HAP-1 (cell line): ENCODE data around the gene ARHGEF37.

Source experiments
- DNase-seq, 2 experiments: peaks; one replicate each; pipeline ENCODE4 v3.0.0-alpha.2; 2016 to 2020; ENCODE audit warnings: low spot score in 2 of 2
- H3K27me3 ChIP-seq: fragments of 250-450 bp; sonication (Bioruptor Pico); 2 replicates; pipeline ENCODE4 v1.5.1; 2020; ENCODE audit warnings: low read depth, mild to moderate bottlenecking, moderate library complexity
- H3K36me3 ChIP-seq: fragments of 250-450 bp; sonication (Bioruptor Pico); replicated peaks from 2 replicates; pipeline ENCODE4 v1.5.1; 2020; ENCODE audit warnings: mild to moderate bottlenecking
- H3K4me1 ChIP-seq: fragments of 250-450 bp; sonication (Bioruptor Pico); 2 replicates; pipeline ENCODE4 v1.5.1; 2020; ENCODE audit warnings: mild to moderate bottlenecking
- H3K4me3 ChIP-seq: fragments of 250-450 bp; sonication (Bioruptor Pico); 2 replicates; pipeline ENCODE4 v1.5.1; 2020; ENCODE audit warnings: mild to moderate bottlenecking, moderate library complexity
- H3K9me3 ChIP-seq: fragments of 250-450 bp; sonication (Bioruptor Pico); 2 replicates; pipeline ENCODE4 v1.5.1; 2020; ENCODE audit warnings: mild to moderate bottlenecking, moderate library complexity
- in situ Hi-C: fragments of 300-500 bp; cut with MboI; formaldehyde crosslinking; loops from 3 replicates; pipeline ENCODE4 v1.14.3; 2020; ENCODE audit warnings: low sequenced_read_pairs, inconsistent platforms, mixed read lengths

ARHGEF37 gene

GRCh38 chr5:149599375-149599774 is 18.1 kb downstream of the ARHGEF37 start:
- no peaks in the 10 kb centered on the region for H3K9me3 ChIP-seq
- in situ Hi-C loops, result no loop called here
- no peaks in the 10 kb centered on the region for H3K27me3 ChIP-seq
- DNase-seq, result no peak
- no peaks in the 10 kb centered on the region for H3K36me3 ChIP-seq
- H3K4me1 ChIP-seq, result no peaks in the 10 kb centered on the region
- no peak overlapping the region for H3K4me3 ChIP-seq

- no peak overlapping the region for H3K4me3 ChIP-seq
- in situ Hi-C loops, result no loop called here
- DNase-seq, result no peak
- no peaks in the 10 kb centered on the region for H3K36me3 ChIP-seq
- no peaks in the 10 kb centered on the region for H3K4me1 ChIP-seq
- H3K9me3 ChIP-seq, result no peaks in the 10 kb centered on the region
- H3K27me3 ChIP-seq, result no peaks in the 10 kb centered on the region
Observed at GRCh38 chr5:149600932-149601331, 19.6 kb downstream of the ARHGEF37 start.

GRCh38 chr5:149603210-149603609 is 21.9 kb downstream of the ARHGEF37 start:
- in situ Hi-C loops, result no loop called here
- no peaks in the 10 kb centered on the region for H3K27me3 ChIP-seq
- H3K4me1 ChIP-seq, result no peaks in the 10 kb centered on the region
- H3K4me3 ChIP-seq, result no peak overlapping the region
- H3K9me3 ChIP-seq, result no peaks in the 10 kb centered on the region
- no peak for DNase-seq
- H3K36me3 ChIP-seq, result no peaks in the 10 kb centered on the region

- Histone ChIP-seq H3K4me1 (no peaks in the 10 kb centered on the region), H3K36me3 (no peaks in the 10 kb centered on the region), H3K4me3 (no peak overlapping the region), H3K9me3 (no peaks in the 10 kb centered on the region), H3K27me3 (no peaks in the 10 kb centered on the region)
- no peak for DNase-seq
- in situ Hi-C loops, result no loop called here
Observed at GRCh38 chr5:149603920-149604319, 22.6 kb downstream of the ARHGEF37 start.

- no peaks in the 10 kb centered on the region for H3K9me3 ChIP-seq
- no peaks in the 10 kb centered on the region for H3K36me3 ChIP-seq
- H3K4me1 ChIP-seq, result no peaks in the 10 kb centered on the region
- no peak for DNase-seq
- no peaks in the 10 kb centered on the region for H3K27me3 ChIP-seq
- H3K4me3 ChIP-seq, result no peak overlapping the region
- in situ Hi-C loops, result no loop called here
Observed at GRCh38 chr5:149604321-149604720, 23.0 kb downstream of the ARHGEF37 start.

GRCh38 chr5:149605354-149605997 is 24.2 kb downstream of the ARHGEF37 start:
- DNase-seq, result no peak
- H3K9me3 ChIP-seq, result no peaks in the 10 kb centered on the region; the same call in 1 of the 2 replicates
- H3K4me1 ChIP-seq, result no peaks in the 10 kb centered on the region
- in situ Hi-C loops, result no loop called here
- H3K27me3 ChIP-seq, result no peaks in the 10 kb centered on the region
- no peaks in the 10 kb centered on the region for H3K36me3 ChIP-seq
- H3K4me3 ChIP-seq, result no peak overlapping the region

- Histone ChIP-seq H3K4me1 (no peaks in the 10 kb centered on the region), H3K4me3 (no peak overlapping the region), H3K27me3 (no peaks in the 10 kb centered on the region), H3K9me3 (no peaks in the 10 kb centered on the region; the same call in 1 of the 2 replicates), H3K36me3 (no peaks in the 10 kb centered on the region)
- in situ Hi-C loops, result no loop called here
- DNase-seq, result no peak
Observed at GRCh38 chr5:149605998-149606724, 24.9 kb downstream of the ARHGEF37 start.

GRCh38 chr5:149608936-149609545 is 27.7 kb downstream of the ARHGEF37 start:
- Histone ChIP-seq H3K9me3 (no peaks in the 10 kb centered on the region; the same call in 1 of the 2 replicates), H3K27me3 (no peaks in the 10 kb centered on the region), H3K4me1 (no peaks in the 10 kb centered on the region), H3K4me3 (no peak overlapping the region), H3K36me3 (no peaks in the 10 kb centered on the region)
- no peak for DNase-seq
- in situ Hi-C loops, result no loop called here

- DNase-seq, result no peak
- H3K9me3 ChIP-seq, result no peaks in the 10 kb centered on the region; the same call in 1 of the 2 replicates
- no peaks in the 10 kb centered on the region for H3K36me3 ChIP-seq
- in situ Hi-C loops, result no loop called here
- H3K27me3 ChIP-seq, result no peaks in the 10 kb centered on the region
- no peaks in the 10 kb centered on the region for H3K4me1 ChIP-seq
- H3K4me3 ChIP-seq, result no peak overlapping the region
Observed at GRCh38 chr5:149609640-149610219, 28.4 kb downstream of the ARHGEF37 start.

- no peaks in the 10 kb centered on the region for H3K36me3 ChIP-seq
- H3K27me3 ChIP-seq, result no peaks in the 10 kb centered on the region
- in situ Hi-C loops, result no loop called here
- DNase-seq, result no peak
- no peak overlapping the region for H3K4me3 ChIP-seq
- H3K9me3 ChIP-seq, result no peaks in the 10 kb centered on the region; the same call in 1 of the 2 replicates
- H3K4me1 ChIP-seq, result no peaks in the 10 kb centered on the region
Observed at GRCh38 chr5:149610589-149611255, 29.4 kb downstream of the ARHGEF37 start.

- DNase-seq, result no peak
Observed at GRCh38 chr5:149611326-149611725, 30.0 kb downstream of the ARHGEF37 start.

GRCh38 chr5:149614034-149614907 is 33.0 kb downstream of the ARHGEF37 start:
- Histone ChIP-seq H3K36me3 (no peaks in the 10 kb centered on the region), H3K4me1 (no peaks in the 10 kb centered on the region), H3K9me3 (no peaks in the 10 kb centered on the region; the same call in 1 of the 2 replicates), H3K27me3 (no peaks in the 10 kb centered on the region), H3K4me3 (no peak overlapping the region)
- no peak for DNase-seq
- in situ Hi-C loops, result no loop called here

More at GRCh38 chr5:149611326-149611725, 30.0 kb downstream of the ARHGEF37 start:
- no peaks in the 10 kb centered on the region for H3K36me3 ChIP-seq
- no peaks in the 10 kb centered on the region for H3K27me3 ChIP-seq
- no peaks in the 10 kb centered on the region for H3K4me1 ChIP-seq
- H3K4me3 ChIP-seq, result no peak overlapping the region
- in situ Hi-C loops, result no loop called here
- no peaks in the 10 kb centered on the region; the same call in 1 of the 2 replicates for H3K9me3 ChIP-seq

GRCh38 chr5:149615976-149616375 is 34.7 kb downstream of the ARHGEF37 start:
- DNase-seq, result no peak

More at GRCh38 chr5:149615976-149616375, 34.7 kb downstream of the ARHGEF37 start:
- in situ Hi-C loops, result no loop called here
- no peak overlapping the region for H3K4me3 ChIP-seq
- H3K4me1 ChIP-seq, result no peaks in the 10 kb centered on the region
- H3K36me3 ChIP-seq, result no peaks in the 10 kb centered on the region
- no peaks in the 10 kb centered on the region for H3K9me3 ChIP-seq
- no peaks in the 10 kb centered on the region for H3K27me3 ChIP-seq
